Endothelial cell of umbilical vein (primary cell): ENCODE data around the gene SRRM2.

ENCODE experiments used
- FOS ChIP-seq: IDR thresholded peaks from 2 replicates; pipeline ENCODE4 v1.6.1; 2011; ENCODE audit warnings: mild to moderate bottlenecking, low read length, moderate library complexity, borderline replicate concordance; ENCODE audit not compliant: insufficient read depth
- JUN ChIP-seq: IDR thresholded peaks from 2 replicates; pipeline ENCODE4 v1.6.1; 2011; ENCODE audit warnings: borderline replicate concordance, low read depth; ENCODE audit not compliant: insufficient read length, insufficient read depth
- MAX ChIP-seq: IDR thresholded peaks from 2 replicates; pipeline ENCODE4 v1.6.1; 2011; ENCODE audit not compliant: insufficient read depth, insufficient read length
- POLR2A ChIP-seq: IDR thresholded peaks from 2 replicates; pipeline ENCODE4 v1.6.1; 2012; ENCODE audit warnings: low read depth, mild to moderate bottlenecking, control low read depth, low read length
- POLR2AphosphoS5 ChIP-seq: IDR thresholded peaks from 2 replicates; pipeline ENCODE4 v1.6.1; 2012; ENCODE audit warnings: low read depth, mild to moderate bottlenecking, control low read depth, low read length, moderate library complexity; ENCODE audit not compliant: insufficient read depth

DNA sequence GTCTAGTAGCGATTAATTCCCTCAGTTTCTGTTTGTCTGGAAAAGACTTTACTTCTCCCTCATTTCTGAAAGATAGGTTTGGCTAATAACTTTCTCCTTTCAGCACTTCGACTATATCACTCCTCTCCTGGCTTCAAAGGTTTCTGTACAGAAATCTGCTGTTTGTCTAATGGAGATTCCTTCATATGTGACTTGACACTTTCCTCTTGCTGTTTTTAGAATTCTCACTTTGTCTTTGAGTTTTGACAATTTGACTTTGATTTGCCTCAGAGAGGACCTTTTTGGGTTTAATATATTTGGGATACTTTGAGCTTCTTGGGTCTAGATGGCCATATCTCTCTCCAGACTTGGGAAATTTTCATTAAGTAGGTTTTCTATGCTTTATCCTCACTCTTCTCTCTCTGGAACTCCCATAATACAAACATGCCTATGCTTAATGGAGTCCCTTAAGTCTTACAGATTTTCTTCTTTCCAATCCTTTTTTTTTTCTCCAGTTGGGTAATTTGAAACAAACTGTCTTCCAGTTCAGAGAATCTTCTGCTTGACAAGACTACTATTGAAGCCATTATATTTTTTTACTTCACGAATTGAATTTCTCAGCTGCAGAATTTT lies 56.8 kb downstream of the SRRM2 start:
- TF ChIP-seq JUN (no peak), FOS (no peak), MAX (no peak), POLR2AphosphoS5 (no peak), POLR2A (no peak)
